HUDEP-2 (cell line): ENCODE measurements around the gene PHF21B.
"Not testable (repeated sequence)": the region's sequence is repeated elsewhere in the genome, so short reads cannot be mapped to it uniquely, and the experiment has no call there.

Experiments
- DNase-seq, 76 experiments: peaks; one replicate each; lab custom pipeline; 2025; ENCODE audit not compliant: unreplicated experiment in 76 of 76; lab: John Stamatoyannopoulos, UW

The PHF21B gene

DNA sequence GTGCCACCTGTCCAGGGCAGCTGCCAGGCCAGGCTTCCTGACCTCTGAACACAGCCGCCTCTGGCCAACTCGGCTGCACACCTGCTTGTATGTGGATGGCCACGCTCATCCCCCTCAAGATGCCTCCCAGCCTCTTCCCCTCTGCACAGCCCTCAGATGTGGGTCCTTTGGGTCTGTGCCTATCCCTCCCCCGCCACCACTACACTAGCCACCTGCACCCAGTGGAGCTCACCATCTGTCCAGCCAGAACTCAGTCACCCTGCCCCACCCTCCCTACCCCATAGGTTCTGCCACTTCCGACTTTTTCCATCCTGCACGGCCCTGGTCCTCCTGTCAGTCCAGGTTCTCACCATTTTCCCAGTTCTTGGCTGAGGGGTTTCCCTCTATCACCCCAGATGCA, 44.6 kb downstream of the PHF21B start:
- no peak for DNase-seq

DNA sequence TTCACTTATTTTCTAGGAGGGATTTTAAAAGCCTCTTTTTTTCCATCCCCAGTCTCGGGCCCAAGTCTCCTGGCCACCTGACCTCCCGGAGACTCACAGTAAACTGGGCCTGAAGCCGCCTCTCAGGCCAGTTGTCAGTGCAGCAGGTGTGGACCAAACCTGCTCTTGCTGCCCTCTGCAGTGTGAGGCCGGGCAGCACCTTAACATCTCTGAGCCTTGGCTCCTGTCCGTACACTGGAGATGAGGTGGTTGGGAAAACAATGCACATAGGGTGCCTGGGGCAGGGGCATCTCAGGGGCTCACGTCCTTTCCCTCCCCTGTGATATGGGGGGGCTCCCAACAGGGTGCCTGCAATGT, 45.1 kb downstream of the PHF21B start:
- DNase-seq = no peak

DNA sequence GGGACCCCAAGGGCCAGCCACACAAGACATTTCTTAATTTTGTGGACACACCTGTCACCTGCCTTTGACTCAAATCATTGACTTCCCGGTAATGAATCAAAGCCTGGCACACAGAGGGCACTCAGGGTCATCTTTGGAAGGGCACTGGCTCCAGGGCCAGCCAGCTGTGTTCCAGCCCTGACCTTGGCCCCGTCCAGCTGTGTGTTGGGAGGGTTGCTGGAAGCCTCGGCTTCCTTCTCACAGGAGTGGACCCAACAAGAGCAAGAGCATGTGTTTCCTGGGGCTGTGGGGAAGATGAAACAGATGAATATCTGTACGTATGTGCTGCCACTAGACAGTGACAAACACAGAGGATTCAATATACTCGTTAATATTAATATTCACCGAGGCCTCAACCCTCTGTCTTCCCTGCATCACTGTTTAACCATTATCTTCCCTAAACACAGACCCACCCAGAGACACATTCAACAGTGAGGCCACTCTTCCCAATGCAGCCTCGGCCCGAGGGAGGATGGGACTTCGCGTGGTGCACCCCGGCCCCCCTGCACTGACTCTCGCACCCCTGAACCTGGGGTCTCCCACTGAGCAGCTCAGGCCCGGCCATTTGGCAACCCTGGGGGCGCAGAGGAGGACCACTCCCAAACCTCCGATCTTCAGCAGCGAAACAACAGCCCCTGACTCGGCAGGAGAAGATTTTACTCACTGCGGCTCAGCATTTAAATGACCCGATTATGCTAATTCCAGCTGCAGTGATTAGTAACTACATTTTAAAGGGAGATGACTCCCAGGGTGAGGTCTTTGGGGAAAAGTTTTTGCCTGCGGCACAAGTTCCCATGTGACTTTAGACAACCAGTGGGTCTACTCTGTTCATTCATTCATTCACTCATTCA, 45.7 kb downstream of the PHF21B start:
- DNase-seq = no peak

DNA sequence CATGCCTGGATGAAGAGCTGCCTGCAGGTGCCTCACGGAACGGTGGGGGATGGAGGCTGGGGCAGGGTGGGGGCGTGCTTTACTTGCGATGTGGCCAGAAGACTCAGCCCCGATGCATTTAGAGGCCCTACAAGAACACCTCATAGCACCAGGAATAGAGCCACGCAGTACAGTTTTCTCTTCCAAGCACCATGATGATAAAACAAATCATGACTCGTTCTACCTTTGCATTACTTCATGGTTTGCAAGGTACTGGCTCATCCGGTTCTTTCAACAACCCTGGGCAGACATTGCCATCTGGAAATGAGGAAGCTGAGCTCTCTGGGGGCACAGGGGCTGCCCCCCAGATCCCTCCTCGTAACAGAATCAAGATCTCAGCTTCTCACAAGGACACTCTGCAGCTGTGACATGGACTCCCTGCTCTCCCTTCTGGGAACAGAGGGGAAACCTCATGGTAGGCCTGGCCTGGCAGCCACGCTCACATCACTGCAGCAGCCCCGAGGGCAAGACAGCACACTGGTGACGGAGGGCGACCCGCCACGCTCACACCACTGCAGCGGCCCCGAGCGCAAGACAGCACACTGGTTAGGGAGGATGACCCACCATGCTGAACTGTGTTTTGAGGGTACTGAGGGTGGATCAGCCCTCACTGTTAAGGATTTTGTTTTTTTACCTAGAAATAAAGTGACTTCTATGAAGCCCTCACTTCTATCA, 46.9 kb downstream of the PHF21B start:
- DNase-seq = no peak

DNA sequence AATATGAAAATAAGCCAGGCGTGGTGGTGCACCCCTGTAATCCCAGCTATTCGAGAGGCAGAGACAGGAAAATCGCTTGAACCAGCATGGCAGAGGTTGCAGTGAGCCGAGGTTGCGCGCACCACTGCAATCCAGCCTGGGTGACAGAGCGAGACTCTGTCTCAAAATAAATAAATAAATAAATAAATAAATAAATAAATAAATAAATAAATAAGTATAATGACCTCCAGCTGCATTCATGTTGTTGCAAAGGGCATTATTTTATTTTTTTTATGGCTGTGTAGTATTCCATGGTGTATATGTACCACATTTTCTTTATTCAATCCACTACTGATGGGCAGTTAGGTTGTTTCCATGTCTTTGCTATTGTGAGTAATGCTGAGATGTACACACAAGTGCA, 48.1 kb downstream of the PHF21B start:
- DNase-seq = not testable (repeated sequence)

DNA sequence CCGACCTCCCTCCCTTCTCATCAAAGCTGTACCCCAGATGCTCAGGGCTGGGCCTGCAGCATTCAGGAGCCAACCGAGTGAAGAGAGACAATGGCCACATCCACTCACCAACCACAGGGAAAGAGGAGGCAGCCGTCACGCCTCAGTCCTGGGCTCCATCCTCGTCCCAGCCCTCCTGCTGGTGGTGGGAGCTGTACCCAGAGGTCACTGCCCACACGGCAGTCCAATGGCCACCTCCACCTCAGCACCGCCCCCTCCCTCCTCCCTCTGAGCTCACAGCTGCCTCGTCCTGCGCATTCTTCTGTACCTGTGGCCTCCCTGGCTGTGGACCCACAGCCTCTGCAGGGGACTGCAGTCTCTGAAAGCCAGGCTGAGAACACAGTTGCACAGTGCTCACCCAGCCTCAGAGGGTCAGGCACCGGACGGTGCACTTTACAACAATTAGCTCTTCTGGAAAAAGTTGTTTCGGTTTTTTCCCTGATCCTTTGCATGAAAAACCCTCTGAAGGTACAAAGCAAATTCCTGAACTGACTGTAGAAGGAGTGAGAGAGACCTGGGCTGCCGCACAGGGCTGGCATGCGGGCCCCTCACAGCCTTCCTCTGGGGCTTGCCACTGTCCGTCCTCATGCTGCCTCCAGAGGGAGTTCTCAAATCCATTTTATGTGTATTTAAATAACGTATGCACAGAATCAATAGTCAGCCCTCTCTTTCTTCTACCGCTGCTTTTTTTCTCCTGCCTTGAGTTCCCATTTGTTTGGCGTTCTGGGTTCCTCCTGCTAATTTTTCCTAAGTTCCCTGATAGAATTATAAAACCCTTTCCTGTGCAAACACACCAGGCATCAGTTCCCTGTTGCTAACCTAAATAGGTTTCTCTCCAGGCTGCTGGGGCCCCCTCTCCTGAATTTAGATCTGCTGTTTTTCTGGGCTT, 52.7 kb downstream of the PHF21B start:
- no peak for DNase-seq

DNA sequence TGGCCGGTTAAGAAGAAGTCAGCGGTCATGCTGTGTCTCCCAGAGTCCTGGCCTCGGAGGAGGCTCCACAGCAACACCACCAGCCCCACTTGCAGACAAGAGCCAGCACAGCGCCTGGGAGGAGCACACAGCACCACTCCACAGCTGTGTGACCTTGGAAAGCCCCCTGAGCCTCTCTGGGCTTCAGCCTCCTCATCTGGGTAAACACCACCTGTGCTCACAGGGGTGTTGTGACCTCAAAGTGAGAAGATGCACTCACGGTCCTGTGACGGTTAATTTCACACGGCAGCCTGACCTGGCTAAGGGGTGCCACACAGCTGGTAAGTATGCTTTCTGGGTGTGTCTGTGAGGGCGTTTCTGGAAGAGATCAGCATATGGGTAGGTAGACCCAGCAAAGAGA, 54.7 kb downstream of the PHF21B start:
- DNase-seq = no peak

DNA sequence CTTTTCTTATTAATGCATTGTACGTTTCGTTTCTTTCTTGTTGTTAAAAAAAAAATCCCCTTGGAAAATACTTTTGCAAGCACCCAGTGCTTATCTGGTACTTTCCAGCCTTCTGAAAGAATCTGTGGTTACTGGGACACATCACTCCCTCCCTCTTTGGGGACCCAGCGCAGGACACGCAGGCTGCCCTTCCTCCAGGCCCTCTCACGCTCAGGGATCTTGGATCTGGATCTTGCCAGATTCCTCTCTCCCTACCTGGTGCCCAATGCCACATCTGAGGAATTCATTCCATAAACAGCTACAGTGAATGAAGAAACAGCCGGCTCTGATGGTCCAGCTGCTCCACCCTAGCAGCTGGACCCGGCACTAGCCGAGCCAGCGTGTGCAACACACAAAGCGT, 55.7 kb downstream of the PHF21B start:
- no peak for DNase-seq

DNA sequence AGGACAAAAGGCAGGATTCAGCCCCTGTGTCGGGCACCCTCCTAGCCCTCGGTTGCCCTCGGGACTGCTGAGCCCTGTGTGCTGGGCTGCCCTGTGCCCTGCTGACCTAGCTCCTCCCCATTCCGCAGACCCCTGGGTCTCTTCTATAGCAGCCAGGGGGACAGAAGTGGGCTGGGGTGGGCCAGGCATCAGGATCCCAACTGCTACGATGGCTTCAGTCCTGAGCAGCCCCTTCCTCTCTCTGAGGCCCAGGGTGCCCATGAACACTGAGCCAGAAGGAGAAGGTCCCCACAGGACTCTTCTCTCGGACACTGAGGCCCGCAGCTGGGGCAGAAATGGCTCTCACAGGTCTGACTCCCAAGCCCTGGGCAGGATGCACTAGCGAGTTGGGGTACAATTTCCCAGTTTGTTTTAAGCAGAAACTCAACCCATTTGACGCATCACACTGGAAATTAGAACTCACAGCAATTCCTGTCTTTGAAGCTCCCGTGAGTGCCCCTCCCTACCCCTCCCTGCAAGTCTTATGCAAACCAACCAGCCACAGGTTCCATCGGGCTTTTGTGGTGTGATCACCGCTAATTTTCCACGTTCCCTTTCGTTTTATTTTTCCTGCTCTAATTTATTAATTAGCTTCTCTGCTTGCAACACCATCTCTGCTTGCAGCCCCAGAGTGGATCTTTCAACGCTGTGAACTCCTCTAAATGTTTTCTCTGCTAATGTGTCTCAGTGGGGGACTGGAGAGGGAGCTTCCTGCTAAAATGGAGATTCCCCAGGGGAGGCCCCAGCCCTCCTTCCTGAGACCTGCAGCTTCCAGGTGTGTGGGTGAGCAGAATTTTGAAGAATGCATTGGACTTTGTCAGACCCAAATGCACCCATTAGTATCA, 56.7 kb downstream of the PHF21B start:
- DNase-seq = no peak

DNA sequence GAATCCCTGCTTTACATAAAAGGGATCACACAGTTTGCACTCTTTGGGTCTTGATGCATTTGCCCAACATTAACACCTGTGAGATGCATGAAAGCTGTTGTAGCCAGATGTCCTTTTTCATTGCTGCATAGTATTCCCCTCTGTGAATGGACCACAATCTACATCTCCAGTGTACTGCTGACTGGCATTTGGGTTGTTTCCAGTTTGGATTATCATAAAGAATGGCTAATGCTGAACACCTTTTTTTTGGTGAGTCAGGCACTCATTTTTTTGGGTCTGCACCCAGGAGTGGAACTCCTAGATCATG, 58.3 kb downstream of the PHF21B start:
- no peak for DNase-seq

DNA sequence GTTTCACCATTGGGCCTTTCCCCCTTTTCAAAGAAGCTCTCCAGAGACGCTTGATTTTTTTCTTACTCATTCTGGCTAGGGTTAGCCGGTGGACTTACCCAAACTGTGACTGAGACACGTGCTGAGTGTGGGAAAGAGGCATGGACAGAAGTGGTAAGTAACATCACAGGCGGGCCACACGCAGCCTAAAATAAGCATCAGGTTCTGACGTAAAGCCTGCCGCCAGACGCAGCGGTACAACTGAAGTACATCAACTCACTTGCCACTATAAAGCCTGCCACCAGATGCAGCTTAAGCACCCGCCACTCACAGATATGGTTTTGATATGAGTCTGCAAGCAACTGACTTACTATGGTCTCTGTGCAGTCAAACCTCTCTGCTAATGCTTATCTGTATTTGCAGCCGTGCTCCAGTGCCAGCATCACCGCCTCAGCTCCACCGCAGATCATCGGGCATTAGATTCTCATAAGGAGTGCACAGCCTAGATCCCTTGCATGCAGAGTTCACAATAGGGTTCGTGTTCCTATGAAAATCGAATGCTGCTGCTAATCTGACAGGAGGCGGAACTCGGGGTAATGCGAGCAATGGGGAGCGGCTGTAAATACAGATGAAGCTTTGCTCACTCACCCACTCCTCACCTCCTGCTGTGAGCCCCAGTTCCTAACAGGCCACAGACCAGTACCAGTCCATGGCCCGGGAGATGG, 58.8 kb downstream of the PHF21B start:
- DNase-seq = no peak

DNA sequence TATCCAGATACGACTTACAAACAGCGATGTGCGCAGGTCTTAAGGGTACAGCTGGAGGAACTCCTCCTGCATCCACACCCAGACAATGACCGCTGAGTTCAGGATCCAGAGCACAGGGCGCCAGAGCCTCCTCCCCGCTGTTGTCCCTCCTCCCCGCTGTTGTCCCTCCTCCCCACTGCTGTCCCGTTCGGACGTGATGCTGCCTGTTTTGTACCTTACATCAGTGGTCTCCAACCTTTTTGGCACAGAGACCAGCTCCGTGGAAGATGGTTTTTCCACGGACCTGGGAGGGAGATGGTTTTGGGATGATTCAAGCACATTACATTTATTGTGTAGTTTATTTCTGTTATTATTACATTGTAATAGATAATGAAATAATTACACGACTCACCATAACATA, 62.0 kb downstream of the PHF21B start:
- no peak for DNase-seq

DNA sequence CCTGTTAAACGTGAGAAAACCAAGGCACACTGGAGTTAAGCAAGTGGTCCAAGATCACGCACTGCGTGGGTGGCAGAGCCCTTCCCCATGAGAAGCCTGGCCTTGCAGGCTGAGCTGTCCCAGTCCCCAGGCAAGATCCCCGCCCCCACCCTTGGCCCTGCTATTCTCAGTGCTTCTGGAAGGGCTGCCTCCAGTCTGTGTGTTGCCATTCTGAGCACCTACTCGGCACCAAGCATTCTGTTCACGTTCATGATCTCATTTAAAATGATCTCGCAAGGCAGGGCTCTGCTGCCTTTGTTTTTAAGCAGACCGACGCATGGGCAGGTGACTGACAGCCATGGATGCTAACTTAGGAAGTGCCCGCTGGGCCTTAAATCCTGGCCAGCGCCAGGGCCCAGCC, 62.8 kb downstream of the PHF21B start:
- DNase-seq = no peak

DNA sequence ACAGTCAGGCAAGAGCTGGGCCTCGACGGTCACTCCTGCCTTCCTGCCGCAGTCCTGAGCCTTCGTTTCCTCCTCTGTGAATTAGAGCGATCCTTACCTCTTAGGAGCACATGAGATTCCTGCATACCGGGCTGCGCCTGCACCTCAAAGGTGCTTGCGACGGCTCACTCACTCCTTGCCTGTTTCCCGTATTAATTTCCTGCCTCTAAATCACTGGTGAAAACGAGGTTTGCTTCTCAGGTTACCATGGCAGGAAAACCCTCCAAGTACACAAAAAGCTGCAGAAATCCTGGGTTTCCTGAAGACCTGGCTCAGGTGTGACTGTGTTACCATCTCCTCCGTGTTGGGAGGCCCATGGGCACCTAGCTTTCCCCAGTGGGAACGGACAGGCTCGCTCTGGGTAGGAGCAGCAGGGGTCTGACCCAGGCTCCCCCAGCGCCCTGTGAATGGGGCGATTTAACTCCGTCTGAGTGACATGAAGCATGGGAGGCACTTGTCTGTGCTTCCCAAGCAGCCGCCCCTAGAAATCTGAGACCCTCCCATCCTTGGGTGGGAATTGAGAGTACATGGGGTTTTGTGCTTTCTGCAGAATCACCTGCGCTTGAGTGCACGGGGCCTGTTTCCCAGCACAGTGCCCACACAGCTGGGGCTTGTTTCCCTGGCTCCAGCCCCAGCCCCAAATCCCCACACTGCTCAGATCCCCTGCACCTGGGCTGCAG, 64.8 kb downstream of the PHF21B start:
- no peak for DNase-seq

DNA sequence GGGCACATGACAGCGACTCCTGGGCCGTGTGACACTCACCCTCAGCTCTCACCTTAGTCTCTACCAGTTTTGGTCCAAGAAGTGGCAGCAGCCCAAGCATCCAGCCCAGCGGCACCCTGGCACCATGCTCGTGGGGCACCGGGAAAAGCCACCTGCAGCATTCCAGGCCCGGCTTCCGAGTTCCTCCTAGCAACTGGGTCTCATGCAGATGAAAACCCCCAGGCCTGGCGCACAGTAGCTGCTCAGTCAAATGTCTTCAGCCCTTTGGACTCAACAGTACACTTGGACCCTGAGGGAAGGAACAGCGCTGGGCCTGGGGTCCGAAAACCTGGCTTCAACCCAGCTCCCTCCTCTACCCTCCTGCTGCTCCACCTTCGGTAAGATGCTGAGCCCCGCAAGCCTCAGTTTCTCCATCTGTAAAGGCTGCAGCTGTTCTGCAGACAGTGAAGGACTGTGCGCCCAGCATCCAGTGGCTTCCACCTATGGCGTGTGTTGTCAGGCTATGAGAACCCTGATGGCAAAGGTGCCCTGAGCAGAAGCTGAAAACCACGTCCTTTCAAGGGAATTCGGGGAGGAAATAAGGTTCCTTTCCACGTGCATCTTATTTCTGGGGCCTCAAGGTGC, 66.0 kb downstream of the PHF21B start:
- DNase-seq = no peak

DNA sequence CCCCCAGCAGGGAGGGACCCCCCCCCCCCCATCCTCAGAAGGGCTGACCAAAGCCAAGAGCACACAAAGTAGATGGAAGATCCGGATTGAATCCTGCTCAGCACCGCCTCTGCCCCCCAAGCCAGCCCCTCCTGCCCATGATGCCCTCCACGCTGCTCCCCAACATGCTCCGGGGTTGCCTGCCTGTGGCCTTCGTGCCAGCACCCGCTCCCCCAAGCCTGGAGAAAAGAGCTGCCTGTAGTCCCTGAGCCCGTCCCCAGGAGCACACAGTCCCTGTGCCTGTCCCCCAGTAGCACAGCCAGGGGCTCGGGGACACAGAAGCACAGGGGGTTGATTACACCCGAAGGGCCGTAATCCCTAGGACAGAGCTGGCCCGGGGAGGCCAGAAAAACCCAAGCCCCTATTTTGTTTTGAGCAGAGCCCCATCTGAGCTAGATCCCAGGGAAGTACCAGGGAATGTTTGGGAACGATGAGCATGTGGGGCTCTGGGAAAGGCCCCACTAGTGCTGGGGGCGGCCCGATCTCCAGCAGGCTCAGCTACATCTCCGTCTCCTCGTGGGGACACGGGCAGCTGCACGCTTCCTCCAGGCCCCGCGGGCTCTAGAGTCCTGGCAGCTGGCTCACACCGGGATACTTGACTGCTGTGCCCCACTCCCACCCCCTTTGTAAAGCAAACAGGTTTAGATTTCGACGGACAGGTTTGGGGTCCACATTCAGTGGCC, 66.7 kb downstream of the PHF21B start:
- DNase-seq = no peak

DNA sequence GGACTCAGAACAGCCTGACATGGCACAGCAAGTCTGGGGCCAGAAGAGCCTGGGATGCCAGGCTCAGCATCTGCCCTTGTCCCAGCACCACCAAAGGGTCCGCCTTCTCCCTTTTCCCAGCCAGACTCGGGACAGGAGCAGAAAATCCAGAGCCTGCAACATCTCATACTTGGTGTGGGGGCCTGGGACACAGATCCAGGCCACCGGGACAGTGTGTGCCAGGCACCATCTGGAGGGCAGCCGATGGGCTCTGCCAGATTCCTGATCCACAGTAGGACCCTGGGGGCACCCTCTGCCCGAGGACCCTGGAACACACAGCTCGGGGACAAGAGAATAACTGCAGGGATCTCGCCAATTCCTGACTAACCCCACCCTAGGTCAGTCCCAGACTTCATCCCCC, 67.7 kb downstream of the PHF21B start:
- no peak for DNase-seq

DNA sequence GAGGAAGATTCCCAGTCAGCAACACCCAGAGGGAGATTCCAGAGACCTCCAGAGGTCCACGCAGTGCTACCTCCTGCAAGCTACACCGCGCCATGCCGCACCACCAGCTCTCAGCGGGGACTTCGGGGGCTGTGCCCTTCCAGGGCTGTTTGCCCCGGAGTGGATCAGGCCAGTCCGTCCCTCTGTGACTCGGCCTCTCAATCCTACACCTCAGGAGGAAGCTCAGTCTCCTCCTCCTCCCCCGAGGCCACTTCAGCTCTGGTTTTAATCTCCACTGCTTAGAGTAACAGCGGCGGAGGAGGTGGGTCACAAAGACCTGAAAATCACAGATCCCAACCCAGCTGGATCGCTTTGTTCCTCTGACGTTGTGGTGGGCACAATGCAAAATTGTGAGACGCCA, 68.6 kb downstream of the PHF21B start:
- no peak for DNase-seq
